HG02981 (cell line): Measurements from ENCODE around the gene CDKL1.
"Not testable (repeated sequence)": the region's sequence is repeated elsewhere in the genome, so short reads cannot be mapped to it uniquely, and the experiment has no call there.

Source experiments
- ATAC-seq: cut with Tn5 transposase; IDR thresholded peaks from one replicate; pipeline ENCODE4 v1.9.1; 2021; ENCODE audit warnings: mild to moderate bottlenecking, moderate library complexity; ENCODE audit not compliant: unreplicated experiment

CDKL1 gene

DNA sequence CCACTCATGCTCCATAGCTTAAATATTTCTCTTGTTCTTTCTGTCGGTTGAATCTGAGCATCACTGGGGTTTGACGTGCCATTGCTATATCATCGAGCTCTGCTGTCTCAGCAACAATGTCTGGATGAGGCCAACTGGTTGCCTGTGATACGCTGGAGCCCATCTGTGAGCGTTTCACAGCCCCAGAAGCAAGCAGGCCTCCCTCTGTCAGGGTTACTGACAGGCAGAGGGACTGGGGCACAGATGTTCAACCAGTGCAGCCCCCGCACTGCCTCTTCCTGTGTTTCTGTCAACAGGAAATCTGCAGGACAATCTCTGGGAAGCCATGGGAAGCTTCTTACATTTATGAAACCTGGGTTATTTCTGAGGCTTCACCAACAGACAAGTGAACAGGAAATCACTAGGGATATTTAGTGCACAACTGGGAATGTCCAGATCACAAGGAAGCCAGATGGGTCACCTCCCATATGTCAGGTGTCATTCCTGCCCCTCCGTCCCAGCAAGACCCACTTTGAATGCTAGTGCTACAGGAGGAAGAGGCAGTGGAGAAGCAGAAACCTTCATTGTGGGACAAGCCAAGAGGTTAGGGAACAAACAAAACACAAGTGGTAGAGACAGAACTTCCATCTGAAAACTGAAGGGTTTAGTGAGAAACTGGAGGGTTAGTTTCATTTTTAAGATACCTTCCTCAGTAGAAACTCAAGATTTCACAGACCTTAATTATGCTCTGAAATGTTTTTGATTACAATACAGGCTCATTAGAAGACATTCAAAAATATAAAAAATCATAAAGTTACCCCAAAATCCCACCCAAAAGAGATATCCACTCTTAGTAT lies 60.5 kb downstream of the CDKL1 start:
- no peak for ATAC-seq

DNA sequence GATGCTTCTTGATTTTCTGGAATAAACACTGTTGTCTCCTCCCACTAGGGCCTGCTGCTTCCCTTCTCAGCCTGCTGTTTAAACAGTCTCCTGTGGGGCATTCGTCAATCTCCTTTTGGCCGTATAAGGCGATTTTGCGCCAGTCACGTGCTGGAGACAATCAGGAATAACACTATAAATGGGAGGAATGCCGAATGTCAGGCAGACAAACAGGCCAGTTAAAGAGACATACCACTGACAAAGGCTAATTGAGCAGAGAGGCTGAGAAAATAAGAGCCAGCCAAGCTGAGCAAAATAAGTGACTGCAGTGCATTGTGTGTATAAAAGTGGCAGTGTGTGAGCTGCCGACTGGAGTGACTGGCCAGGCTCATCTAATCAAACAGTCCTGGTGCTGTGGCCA lies 61.3 kb downstream of the CDKL1 start:
- no peak for ATAC-seq

DNA sequence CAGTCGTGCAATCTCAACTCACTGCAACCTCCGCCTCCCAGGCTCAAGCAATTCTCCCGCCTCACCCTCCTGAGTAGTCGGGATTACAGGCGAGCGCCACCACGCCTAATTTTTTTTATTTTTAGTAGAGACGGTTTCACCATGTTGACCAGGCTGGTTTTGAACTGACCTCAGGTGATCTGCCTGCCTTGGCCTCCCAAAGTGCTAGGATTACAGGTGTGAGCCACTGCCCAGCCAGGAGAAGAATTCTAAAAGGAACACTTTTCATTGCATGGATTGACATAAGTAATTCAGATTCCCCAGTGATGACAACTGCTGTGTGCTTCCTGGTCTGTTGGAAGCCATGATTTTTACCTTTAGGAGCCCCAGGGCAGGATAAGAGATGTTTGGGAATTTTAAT lies 62.5 kb downstream of the CDKL1 start:
- ATAC-seq, result no peak

DNA sequence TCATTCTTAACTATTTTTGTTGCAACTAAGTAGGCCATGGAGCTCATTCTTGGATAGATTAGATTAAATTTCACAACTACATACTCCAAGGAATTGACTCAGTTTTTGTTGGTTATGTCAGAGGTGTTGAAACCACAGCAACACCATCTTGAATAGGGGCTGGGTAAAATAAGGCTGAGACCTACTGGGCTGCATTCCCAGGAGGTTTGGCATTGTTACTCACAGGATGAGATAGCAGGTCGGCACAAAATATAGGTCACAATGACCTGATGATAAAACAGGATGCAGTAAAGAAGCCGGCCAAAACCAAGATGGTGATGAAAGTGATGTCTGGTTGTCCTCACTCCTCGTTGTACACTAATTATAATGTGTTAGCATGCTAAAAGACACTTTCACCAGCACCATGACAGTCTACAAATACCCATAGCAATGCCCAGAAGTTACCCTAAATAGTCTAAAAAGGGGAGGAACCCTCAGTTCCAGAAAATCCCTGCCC lies 63.6 kb downstream of the CDKL1 start:
- no peak for ATAC-seq

DNA sequence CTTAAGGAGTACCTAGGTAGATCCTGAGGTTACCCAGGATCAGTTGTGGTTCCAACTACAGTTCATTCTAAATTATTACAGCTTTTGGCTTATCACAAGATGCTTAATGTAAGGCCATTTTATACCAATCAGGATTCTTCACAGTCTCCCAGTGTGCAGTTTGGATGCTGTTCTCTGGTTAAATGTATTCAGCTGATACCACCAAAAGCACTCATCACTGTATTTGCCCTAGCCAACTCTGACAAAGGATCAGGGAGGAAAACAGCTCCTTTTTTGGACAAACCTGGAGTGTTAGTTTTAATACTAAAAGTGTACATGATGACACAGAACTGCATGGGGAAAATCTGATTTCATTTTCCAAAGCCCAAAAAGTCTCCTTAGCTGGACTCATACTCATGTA lies 65.1 kb downstream of the CDKL1 start:
- ATAC-seq, result no peak

DNA sequence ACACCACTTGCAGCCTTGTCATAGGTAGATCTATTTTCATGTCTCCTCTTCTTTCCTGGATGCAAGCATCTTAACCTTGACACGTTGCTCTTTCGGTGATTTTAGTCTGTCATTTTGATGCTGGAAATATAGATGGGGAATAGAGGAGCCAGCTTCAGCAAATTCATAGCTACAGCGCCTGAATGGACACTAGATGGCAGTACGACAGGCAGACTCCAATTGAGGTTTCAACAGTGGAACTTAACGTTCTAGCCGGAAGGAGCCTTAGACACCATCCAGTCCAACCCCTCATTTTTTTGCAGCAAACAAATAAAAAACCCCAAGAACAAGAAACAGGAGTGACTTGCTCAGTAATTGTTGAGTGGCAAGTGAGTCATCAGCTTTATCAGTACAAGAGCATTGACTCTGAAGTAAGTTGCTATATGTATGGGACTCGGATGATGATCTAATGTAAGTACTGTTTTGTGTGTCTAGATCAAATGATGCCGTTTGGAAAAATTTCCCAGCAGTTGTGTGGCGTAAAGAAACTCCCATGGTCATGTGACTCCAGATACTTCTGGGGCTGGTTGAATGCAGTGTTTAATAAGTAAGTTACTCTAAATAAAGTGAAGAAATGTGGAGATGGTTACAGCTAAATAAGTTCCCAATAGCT lies 75.5 kb downstream of the CDKL1 start:
- ATAC-seq, result peak; percentile 82

DNA sequence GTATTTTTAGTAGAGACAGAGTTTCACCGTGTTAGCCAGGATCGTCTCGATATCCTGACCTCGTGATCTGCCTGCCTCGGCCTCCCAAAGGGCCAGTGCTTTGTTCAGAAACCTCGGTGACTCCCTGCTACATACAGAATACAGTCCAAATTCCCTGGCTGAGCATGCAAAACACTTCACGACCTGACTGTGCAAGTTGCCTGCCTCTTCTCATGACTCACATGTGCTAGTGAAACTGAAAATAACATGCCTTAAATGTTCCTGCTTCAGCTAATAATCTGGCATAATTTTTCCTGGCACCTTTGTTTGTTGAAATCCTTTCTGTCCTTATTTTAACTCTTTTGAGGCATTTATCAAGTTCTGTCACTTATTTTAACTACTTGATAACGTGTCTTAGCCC lies 76.4 kb downstream of the CDKL1 start:
- ATAC-seq, result no peak

DNA sequence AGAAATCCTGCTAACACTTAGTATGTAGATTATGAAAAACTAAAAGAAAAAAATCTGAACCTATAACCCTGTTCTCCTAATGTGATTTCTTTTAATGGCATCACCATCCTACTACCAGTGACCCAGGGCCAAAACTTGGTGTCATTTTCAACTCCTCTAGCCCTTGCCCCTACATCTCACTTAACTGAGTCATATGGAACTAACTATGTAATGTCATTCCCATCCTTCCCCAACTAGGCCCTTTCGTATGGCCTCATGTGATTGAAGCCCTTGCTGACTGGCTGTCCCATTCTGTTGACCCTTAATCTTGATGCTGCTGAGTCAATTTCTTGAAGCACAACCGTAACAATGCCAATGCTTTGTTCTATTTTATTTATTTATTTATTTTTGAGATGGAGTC lies 77.0 kb downstream of the CDKL1 start:
- ATAC-seq, result no peak

DNA sequence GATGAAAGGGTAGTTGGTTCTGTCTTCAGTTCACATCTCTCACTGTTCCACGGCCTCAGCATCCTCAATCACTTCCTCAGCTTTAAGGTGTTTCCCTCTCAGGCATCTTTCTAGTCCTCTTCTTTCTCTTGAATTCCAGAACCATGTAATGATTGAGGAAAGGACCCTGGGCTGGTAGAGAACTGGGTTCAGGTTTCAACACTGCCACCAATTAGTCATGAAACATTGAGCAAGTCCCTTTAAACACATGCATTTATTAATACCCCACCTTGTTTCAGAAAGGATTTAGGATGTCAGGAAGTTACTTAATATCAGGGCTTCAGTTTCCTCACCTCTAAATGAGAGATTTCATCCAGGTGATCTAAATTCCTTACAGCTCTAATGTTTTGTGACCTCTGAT lies 77.4 kb downstream of the CDKL1 start:
- no peak for ATAC-seq

DNA sequence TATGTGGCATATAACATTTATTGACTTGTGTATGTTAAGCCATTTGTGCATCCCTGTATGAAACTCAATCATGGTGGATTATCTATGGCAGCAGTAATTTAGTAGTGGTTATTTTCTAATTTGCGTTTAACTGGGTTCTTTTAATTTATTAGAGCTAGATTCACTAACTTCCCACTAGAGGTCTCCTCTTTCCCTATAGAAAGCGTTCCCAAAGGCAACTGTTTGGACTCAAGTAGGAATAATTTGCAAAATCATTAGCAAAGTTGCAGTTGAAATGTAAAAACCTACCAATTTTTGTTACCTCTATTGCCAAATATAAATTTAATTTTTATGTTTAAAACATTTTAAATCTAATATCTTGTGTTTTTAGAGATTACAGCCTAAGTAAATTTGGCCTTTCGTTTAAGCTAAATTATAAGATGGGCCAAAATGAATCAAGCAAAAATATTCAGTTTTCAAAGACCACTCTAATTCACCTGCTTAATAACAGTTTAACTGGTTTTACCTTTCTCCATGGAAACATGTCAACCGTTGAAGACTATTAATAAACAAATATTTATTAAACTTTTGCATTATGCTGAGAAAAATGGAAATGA lies 78.6 kb downstream of the CDKL1 start:
- no peak for ATAC-seq

DNA sequence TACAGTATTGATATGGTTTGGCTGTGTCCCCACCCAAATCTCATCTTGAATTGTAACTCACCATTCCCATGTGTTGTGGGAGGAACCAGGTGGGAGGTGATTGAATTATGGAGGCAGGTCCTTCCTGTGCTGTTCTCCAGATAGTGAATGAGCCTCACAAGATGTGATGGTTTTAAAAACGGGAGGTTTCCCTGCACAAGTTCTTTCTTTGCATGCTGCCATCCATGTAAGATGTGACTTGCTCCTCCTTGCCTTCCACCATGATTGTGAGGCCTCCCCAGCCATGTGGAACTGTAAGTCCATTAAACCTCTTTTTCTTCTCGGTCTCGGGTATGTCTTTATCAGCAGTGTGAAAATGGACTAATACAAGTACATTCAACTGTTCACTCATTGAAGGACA lies 82.6 kb downstream of the CDKL1 start:
- not testable (repeated sequence) for ATAC-seq

DNA sequence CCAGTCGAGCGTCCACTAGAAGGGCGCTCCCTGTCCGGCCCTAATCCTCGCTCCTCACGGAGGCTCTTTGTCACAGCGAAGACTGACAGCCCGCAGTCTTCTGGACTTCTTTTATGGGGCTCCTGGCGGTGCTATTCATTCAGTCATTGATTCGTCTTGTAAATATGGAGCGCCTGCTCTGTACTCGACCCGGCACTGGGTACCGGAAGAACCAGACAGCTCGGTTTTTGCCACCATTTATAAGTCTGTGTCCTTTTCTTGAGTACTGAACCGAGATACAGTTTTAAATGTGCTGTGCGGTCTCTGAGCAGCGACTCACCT lies 84.0 kb downstream of the CDKL1 start:
- peak; percentile 20 for ATAC-seq

DNA sequence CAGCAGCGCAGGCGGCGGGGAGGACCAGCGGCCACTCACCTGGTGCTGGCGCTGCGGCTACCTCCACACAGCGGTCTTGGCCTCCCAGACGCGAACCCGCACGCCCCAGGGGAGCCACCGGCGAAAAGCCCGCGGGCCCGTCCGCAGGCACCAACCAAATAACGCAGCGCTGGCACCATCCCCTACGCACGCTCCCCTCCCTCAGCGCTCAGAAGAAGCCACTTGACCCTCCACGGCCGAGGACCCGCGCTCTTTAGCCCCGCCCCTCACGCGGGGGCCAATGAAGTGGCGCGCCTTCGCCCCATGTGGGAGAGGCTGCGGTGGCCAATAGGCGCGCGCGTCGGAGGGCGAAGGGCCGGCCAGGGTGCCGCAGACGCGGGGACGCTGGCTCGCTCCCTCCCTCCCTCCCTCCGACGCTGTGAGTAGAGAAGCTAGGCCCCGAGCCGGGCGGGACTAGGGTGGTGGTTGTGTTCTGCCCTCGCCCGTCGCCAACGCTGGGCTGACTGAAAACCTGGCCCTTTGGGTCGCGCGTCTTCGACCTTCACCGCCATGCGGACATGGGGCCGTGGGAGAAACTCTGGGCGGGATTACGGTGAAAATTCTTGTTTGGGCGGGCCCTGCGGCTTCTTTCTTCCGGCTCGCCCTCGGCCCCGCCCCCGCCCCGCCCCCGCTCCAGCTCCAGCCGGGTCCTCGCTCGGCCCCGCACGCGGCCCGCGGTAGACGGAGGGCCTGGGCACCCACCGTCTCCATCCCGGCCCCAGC lies 84.5 kb downstream of the CDKL1 start, which contains the start of the genes DMAC2L and L2HGDH:
DMAC2L (plus strand) TSS at position 353 of the 762 bp plus-strand sequence. CDS start 9,164 bp downstream, outside the sequence.
L2HGDH (minus strand) TSS at position 258 of the 762 bp plus-strand sequence; CDS start at position 179, 79 bp downstream.
- ATAC-seq, result peak; percentile 94

DNA sequence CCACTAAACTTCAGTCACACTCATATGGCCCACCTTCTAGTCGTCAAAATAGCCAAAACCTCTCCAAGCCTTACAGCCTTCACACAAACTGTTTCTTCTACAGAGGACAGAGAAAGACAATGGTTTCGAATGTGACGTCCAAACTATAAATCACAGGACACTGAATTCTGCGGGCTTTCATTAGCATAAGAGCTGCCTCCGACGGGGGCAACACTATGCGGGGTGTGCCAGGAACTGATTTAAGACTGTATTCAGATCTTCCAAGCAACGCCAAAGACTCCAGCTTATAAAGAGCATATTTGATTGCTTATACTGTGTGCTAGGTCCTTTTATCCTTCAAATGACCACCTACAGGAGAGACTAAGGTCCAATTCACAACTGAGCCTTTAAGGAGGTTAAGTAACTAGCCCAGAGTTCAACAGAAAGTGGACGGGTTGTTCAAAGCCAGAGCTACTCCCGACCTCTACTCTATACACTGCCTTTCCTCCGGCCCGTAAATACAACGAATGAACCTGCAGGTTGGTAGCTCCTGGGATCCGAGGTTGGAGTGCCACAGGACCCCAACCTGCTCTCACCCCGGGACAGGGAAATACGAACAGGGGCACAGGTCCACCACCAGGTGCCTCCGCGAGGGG lies 85.2 kb downstream of the CDKL1 start:
- ATAC-seq, result no peak

DNA sequence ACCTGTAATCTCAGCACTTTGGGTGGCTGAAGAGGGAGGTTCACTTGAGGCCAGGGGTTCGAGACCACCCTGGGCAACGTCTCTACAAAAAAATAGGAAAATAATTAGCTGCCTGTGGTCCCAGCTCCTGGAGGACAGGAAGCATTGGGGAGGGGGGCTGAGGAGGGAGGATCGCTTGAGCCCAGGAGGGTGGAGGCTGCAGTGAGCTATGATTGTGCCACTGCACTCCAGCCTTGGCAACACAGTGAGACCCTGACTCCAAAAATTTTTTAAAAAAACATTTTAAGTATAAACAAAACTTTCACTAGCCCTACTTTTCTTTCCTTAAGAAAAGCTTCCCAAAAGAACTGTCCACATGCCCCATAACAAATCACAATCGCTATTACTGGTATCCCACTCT lies 86.2 kb downstream of the CDKL1 start:
- ATAC-seq, result no peak

DNA sequence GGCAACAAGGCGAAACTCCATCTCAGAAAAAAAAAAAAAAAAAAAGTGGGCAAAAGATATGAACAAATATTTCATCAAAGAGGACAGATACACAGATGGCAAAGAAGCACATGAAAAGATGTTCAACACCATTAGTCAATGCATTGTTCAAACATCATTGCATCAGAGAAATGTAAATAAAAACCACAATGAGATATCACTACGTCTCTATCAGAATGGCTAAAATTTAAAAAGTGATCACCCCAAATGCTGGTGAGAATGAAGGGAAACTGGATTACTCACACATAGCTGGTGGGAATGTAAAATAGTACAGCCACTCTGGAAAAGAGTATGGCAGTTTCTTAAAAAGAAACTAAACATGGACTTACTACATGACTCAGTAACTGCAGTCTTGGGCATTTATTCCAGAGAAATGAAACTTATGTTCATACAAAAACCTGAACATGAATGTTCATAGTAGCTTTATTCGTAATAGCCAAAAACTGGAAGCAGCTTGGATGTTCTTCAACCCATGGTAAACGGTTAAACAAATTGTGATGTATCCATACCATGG lies 88.2 kb downstream of the CDKL1 start:
- no peak for ATAC-seq

DNA sequence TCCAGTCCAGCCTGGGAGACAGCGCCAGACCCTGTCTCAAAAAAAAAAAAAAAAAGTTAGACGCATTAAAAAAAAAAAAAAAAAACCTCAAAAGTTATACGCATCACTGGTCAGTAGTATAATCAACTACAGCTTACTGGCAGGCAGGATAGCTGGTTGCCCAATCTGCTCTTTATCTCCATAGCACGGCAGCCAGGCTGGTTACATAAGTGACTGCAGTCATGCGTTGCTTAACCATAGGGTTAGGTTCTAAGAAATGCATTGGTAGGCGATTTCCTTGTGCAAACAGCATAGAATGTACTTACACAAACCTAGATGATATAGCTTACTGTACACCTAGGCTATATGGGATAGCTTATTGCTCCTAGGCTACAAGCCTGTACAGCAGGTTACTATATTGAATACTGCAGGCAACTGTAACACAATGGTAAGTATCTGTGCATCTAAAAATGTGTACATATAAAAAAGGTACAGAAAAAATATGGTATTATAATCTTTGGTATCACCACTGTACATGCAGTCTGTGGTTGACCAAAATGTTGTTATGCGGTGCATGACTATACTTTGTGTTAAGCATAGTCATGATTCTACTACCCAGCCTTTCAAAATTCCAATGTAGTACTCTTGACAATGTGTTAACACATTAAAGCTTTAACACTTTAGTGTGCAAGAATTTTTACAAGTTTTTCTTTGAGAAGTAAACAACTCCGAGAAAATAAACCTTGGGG lies 92.8 kb downstream of the CDKL1 start:
- ATAC-seq, result no peak

DNA sequence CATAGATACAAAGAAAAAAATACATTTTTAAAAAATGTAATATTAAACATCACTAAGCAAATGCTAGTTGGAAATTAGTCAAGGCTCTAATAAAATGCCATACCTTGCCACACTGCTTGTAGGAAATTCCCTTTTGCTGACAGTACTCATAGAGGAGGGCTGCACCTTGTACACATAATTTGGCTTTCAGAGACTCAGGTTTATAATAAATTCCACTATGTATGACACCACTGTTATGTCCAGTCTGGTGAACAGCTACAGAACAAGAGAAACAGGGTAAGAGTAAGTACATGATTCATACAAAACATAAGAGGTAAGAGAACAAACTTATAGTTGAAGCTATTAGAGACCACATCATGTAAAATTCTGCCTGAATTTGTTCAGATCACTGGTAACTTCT lies 94.8 kb downstream of the CDKL1 start:
- ATAC-seq, result no peak

DNA sequence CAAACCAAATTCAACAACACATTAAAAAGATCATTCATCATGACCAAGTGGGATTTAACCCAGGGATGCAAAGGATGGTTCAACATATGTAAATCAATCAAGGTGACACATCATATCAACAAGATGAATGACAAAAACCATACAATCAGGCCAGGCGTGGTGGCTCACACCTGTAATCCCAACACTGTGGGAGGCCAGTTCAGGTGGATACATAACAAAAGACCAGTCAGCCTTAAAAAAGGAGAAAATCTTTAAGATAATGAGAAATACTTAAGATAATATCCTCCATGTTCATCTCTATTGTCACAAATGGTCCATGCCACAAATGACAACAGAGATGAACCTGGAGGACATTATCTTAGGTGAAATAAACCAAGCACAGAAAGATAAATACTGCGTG lies 97.1 kb downstream of the CDKL1 start:
- ATAC-seq, result no peak

DNA sequence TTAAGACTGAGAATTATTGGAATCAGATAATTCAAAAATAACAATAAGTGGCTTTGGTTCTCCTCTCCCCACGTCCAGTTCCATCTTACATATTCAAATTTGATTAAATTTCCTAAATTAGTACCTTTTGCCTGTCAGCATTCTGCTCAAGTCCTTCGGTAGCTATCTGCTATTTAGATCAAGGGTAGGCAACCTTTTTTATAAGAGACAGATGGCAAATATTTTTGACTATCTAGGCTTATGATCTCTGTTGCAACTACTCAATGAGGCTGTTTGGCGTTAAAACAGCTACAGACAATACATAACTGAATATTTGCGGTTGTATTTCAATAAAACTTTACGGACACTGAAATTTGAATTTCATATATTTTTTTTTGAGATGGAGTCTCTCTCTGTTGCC lies 106.4 kb downstream of the CDKL1 start:
- ATAC-seq, result no peak
